GM21528 (cell line): ENCODE results near the gene CTBP2.

Source experiments
- ATAC-seq: cut with Tn5 transposase; IDR thresholded peaks from one replicate; pipeline ENCODE4 v1.9.1; 2021; ENCODE audit warnings: mild to moderate bottlenecking, moderate library complexity; ENCODE audit not compliant: unreplicated experiment, low FRiP score

The CTBP2 gene

GRCh38 chr10:125129076-125129458, 31.3 kb downstream of the CTBP2 start:
- no peak for ATAC-seq

- ATAC-seq: no peak
These were observed 31.8 kb downstream of the CTBP2 start for GRCh38 chr10:125128397-125129075.

- ATAC-seq: no peak
These were observed 32.4 kb downstream of the CTBP2 start for GRCh38 chr10:125127986-125128385.

GRCh38 chr10:125127110-125127509, 33.3 kb downstream of the CTBP2 start:
- ATAC-seq: no peak

- no peak for ATAC-seq
These were observed 34.2 kb downstream of the CTBP2 start for GRCh38 chr10:125125951-125126735.

- no peak for ATAC-seq
These were observed 35.5 kb downstream of the CTBP2 start for GRCh38 chr10:125124907-125125306.

GRCh38 chr10:125124115-125124487, 36.3 kb downstream of the CTBP2 start:
- no peak for ATAC-seq

- ATAC-seq: no peak
These were observed 36.8 kb downstream of the CTBP2 start for GRCh38 chr10:125123476-125124114.

GRCh38 chr10:125122566-125122965, 37.8 kb downstream of the CTBP2 start:
- no peak for ATAC-seq

- no peak for ATAC-seq
These were observed 39.4 kb downstream of the CTBP2 start for GRCh38 chr10:125121003-125121402.

GRCh38 chr10:125120053-125120710, 40.2 kb downstream of the CTBP2 start:
- ATAC-seq: no peak

- no peak for ATAC-seq
These were observed 41.7 kb downstream of the CTBP2 start for GRCh38 chr10:125118701-125119100.

- no peak for ATAC-seq
These were observed 42.3 kb downstream of the CTBP2 start for GRCh38 chr10:125118011-125118611.

- ATAC-seq: no peak
These were observed 43.6 kb downstream of the CTBP2 start for GRCh38 chr10:125116652-125117310.

- no peak for ATAC-seq
These were observed 44.2 kb downstream of the CTBP2 start for GRCh38 chr10:125116041-125116649.

GRCh38 chr10:125115409-125115808, 45.0 kb downstream of the CTBP2 start:
- ATAC-seq: no peak

GRCh38 chr10:125114761-125115391, 45.5 kb downstream of the CTBP2 start:
- ATAC-seq: no peak

- ATAC-seq: no peak
These were observed 46.5 kb downstream of the CTBP2 start for GRCh38 chr10:125113691-125114371.
